ENCODE results near the gene CHMP5. TPM values are rescaled to one million over a fixed set of nuclear protein-coding genes. Genes with fewer than 3 reads are reported as not detected.
A peak's percentile ranks its signal among the peaks of the same experiment; 100 is the strongest.

CHMP5 gene
- polyA plus RNA-seq, 1 donor (not counting 4 experiments of a cell fraction or from before 2014, with no cell fraction given), result 132 TPM

DNA sequence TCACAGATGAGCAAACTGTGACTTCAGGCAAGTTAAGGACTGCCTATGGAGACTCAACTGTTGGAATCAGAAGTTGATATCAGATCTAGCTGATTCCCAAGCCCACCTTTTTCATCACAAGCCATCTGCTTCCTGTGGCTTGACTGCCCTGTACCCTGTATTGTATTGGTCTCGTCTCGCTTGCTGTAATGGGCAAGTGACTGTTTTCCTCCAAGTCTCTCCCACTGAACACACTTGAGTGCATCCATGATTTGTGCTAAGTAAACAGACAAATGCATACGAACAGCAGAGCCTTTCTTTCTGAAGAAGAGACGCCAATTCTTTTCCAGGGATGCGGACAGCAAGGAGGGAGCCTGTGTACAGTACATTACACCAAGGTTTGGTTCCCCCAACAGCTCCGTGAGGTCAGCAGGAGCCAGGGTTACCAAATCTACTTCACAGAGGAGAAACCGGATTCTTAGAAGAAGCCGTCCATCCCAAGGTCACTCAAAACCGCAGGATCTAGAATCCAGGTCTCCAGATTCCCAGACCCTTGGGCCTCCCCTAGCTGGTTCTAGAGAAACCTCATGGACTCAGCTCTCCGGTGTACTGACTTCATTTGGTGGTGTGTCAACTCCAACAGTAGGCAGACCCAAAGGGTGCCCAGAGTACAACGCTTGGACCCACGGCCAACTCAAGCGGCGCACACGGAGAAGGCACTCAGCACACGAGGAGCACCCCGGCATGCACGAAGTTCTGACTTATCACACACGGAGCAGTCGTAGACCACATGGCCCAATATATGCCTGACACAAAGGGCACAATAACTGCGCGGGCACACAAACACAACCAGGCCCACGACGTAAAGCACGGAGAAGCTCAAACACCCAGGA lies 1.5 kb upstream of the CHMP5 start:
- no peaks in the 10 kb centered on the region for H3K9me1 ChIP-seq (ENCODE audit: control insufficient read depth, extremely low read depth, insufficient read depth, low read length)
- no peaks in the 10 kb centered on the region for H4K20me1 ChIP-seq (ENCODE audit: control insufficient read depth, extremely low read depth, insufficient read depth, low read length)
- H3K27ac ChIP-seq (ENCODE audit: control insufficient read depth, insufficient read depth, low read length), result peak overlapping the region; percentile 96
- TF ChIP-seq CTCF (optimal IDR thresholded peaks at IDR 0.05 in 1 of 3, IDR thresholded peaks at IDR 0.05 in 1 of 3, conservative IDR thresholded peaks at IDR 0.05 in 1 of 3; ENCODE audit: extremely low read depth in 1 of 3, insufficient read depth in 2 of 3, low read length in 3 of 3) (no peak), EZH2 (IDR thresholded peaks at IDR 0.05; ENCODE audit: low read length) (no peak)
- peak overlapping the region; percentile 98 for H3K9ac ChIP-seq (ENCODE audit: control insufficient read depth, extremely low read depth, insufficient read depth, low read length)
- peaks cover 18% of the 10 kb centered on the region for H3K4me1 ChIP-seq (ENCODE audit: control insufficient read depth, extremely low read depth, insufficient read depth, low read length)
- H3K4me3 ChIP-seq (ENCODE audit: control insufficient read depth in 2 of 3, extremely low read depth in 1 of 3, insufficient read depth in 2 of 3, low read depth in 1 of 3, low read length in 3 of 3), result peak overlapping the region; percentile 75 to 98 (median 91)
- H3K4me2 ChIP-seq (ENCODE audit: control insufficient read depth, extremely low read depth, insufficient read depth, low read depth, low read length), result peak overlapping the region; percentile 88
- no peak for DNase-seq (ENCODE audit: low read depth, low spot score)
- no peak for FAIRE-seq
- peaks cover 19 to 22% of the 10 kb centered on the region in 2 experiments for H3K36me3 ChIP-seq (ENCODE audit: control insufficient read depth in 2 of 2, extremely low read depth in 1 of 2, insufficient read depth in 2 of 2, low read length in 2 of 2)
- peak overlapping the region; percentile 81 for H2AFZ ChIP-seq (ENCODE audit: control insufficient read depth, low read length)
- H3K9me3 ChIP-seq (ENCODE audit: control insufficient read depth, low read depth, low read length), result no peaks in the 10 kb centered on the region
- no peaks in the 10 kb centered on the region for H3K27me3 ChIP-seq (ENCODE audit: control insufficient read depth, extremely low read depth, insufficient read depth, low read length)
- dilution Hi-C loops (cut with MboI; ENCODE audit: extremely low pct_ligation_motif_present, low sequenced_read_pairs), result no loop called here
- H3K79me2 ChIP-seq (ENCODE audit: control insufficient read depth, insufficient read depth, low read length), result peaks cover 44% of the 10 kb centered on the region

GRCh38 chr9:33264003-33264472 lies 811 bp upstream of the CHMP5 start:
- FAIRE-seq, result no peak
- H3K27ac ChIP-seq (ENCODE audit: control insufficient read depth, insufficient read depth, low read length), result peak overlapping the region; percentile 96

More at GRCh38 chr9:33264003-33264472, 811 bp upstream of the CHMP5 start:
- Histone ChIP-seq H3K27me3 (ENCODE audit: control insufficient read depth, extremely low read depth, insufficient read depth, low read length) (no peaks in the 10 kb centered on the region), H2AFZ (ENCODE audit: control insufficient read depth, low read length) (peak overlapping the region; percentile 81), H3K9ac (ENCODE audit: control insufficient read depth, extremely low read depth, insufficient read depth, low read length) (peak overlapping the region; percentile 98), H3K9me3 (ENCODE audit: control insufficient read depth, low read depth, low read length) (no peaks in the 10 kb centered on the region), H3K36me3 (ENCODE audit: control insufficient read depth in 2 of 2, extremely low read depth in 1 of 2, insufficient read depth in 2 of 2, low read length in 2 of 2) (peaks cover 19% of the 10 kb centered on the region in 2 experiments), H3K4me2 (ENCODE audit: control insufficient read depth, extremely low read depth, insufficient read depth, low read depth, low read length) (peak overlapping the region; percentile 88), H3K4me1 (ENCODE audit: control insufficient read depth, extremely low read depth, insufficient read depth, low read length) (peaks cover 18% of the 10 kb centered on the region), H3K4me3 (ENCODE audit: control insufficient read depth in 2 of 3, extremely low read depth in 1 of 3, insufficient read depth in 2 of 3, low read depth in 1 of 3, low read length in 3 of 3) (peak overlapping the region; percentile 75 to 98 (median 91)), H3K9me1 (ENCODE audit: control insufficient read depth, extremely low read depth, insufficient read depth, low read length) (no peaks in the 10 kb centered on the region), H3K79me2 (ENCODE audit: control insufficient read depth, insufficient read depth, low read length) (peaks cover 44% of the 10 kb centered on the region), H4K20me1 (ENCODE audit: control insufficient read depth, extremely low read depth, insufficient read depth, low read length) (no peaks in the 10 kb centered on the region)
- no peak for TF ChIP-seq EZH2 (IDR thresholded peaks at IDR 0.05; ENCODE audit: low read length)
- TF ChIP-seq CTCF (optimal IDR thresholded peaks at IDR 0.05 in 1 of 3, IDR thresholded peaks at IDR 0.05 in 1 of 3, conservative IDR thresholded peaks at IDR 0.05 in 1 of 3; ENCODE audit: extremely low read depth in 1 of 3, insufficient read depth in 2 of 3, low read length in 3 of 3), result no peak
- DNase-seq (ENCODE audit: low read depth, low spot score), result no peak
- dilution Hi-C loops (cut with MboI; ENCODE audit: extremely low pct_ligation_motif_present, low sequenced_read_pairs), result no loop called here
